Stimulated activated CD8-positive, alpha-beta memory T cell treated with anti-CD3 and anti-CD28 coated beads, Interleukin-2, amount 100 ng/mL, for 48 hours (primary cell): ENCODE measurements around the gene DNAJC6.
"Not testable (repeated sequence)": the region's sequence is repeated elsewhere in the genome, so short reads cannot be mapped to it uniquely, and the experiment has no call there.

Source experiments
- DNase-seq, 2 donors: peaks; one replicate each; pipeline ENCODE4 v3.0.0-alpha.2; 2020; ENCODE audit warnings: low read depth in 2 of 2

Gene DNAJC6

GRCh38 chr1:65357291-65357960, 48.1 kb downstream of the DNAJC6 start:
- DNase-seq: no peak

- no peak for DNase-seq
These were observed 50.5 kb downstream of the DNAJC6 start for GRCh38 chr1:65359888-65360287.

DNA sequence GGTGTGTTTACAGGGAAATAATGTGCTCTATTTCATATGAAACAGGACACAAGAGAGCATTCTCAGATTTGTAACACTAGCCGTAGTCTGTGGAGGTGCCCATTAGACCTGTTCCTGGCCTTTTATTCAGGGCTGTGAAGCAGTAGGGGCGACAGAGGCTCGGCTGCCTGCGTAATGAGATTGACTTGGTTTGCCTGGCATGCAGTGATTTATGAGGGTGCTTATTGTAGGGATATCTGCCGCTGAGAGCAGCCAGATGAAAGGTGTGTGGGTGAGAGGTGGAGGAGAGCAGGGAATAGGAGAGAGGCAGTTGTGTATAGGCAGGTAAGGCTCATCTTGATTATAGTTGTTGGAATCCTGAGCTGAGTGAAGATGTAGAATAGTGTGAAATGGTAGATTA, 51.3 kb downstream of the DNAJC6 start:
- no peak for DNase-seq

DNA sequence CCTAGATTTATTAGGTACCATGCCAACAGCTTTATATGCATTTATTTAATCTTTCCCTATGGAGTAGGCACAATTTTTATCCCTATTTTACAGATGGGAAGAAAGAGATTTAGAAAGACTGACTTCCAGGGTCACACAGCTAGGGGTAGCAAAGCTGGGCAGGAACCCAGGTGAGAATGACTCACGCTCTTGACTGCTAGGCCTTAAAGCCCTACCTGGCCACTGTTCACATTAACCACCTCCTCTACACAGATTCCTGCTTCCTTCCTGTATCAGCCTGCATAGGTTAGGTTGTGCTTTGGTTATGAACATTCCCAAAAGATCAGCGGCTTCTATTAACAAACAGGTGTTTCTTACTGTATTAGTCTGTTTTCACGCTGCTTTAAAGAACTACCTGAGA, 53.2 kb downstream of the DNAJC6 start:
- no peak for DNase-seq

DNA sequence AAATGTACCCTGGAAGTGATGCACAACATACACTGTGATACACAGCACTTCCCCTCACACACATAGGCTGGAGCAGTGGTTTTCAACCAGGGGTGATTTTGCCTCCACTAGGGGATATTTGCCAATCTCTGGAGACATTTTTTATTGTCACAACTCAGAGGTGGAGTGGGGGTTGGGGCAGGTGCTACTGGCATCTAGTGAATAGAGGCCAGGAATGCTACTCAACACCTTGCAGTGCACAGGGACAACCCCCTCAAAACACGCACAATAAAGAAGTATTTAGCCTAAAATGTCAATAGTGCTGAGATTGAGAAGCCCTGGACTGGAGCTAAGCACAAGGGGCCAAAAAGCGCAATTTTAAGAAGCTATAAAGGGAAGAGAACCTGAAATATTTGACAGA, 54.1 kb downstream of the DNAJC6 start:
- DNase-seq: no peak

GRCh38 chr1:65368403-65368802, 59.1 kb downstream of the DNAJC6 start:
- DNase-seq: no peak

DNA sequence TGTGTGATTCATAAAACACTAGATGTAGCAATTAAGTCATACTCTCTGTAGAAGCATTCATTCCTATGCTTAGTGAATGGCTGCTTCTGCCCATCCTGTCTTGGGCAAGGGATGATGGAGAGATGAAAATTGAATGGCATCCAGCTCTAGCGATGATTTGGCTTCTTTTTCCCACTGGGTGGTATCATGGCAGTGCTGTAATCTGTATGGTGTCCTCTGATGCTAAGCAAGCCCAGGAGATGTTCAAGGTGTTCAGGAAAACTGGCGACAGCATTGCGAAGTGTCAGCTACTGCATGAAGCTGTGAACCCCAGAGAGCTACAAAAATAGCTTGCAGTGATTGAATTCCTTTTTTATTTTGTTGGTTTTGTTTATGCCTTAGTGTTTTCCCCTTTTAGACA, 62.2 kb downstream of the DNAJC6 start:
- DNase-seq: no peak

- DNase-seq: no peak
These were observed 63.2 kb downstream of the DNAJC6 start for GRCh38 chr1:65372557-65372956.

DNA sequence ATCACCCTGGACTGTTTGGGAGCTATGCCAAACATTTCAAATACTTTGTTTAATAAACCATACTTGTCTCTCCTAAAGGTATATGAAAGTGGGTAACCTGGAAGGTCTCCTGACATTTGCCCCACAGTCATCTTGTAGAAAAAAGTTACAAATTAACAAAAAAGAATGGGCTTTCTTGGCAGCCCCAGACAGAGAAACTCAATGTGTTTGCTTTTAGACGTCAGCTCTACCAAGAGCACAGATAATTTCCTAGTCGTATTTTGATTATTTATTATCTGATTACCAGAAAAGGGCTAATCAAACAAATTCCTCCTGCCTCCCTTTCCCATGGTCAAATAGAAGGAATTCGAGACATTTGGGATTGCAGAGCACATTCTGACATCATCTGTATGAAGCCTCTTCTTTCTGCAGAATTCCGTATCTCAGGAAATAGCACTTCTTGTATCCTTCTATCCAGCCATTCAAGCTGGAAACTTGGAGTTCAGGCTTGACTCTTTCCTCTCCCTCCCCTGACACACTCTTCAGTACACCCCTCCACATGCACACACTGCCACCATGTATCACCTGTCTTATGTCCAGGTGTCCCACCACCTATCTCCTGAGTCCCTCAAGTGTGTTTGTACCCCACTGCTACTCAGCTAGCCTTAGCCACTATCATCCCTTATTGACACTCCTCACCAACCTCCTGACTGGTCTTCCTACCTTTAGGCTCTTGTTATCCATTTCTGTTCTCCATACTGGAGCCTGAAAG, 68.3 kb downstream of the DNAJC6 start:
- no peak for DNase-seq

DNA sequence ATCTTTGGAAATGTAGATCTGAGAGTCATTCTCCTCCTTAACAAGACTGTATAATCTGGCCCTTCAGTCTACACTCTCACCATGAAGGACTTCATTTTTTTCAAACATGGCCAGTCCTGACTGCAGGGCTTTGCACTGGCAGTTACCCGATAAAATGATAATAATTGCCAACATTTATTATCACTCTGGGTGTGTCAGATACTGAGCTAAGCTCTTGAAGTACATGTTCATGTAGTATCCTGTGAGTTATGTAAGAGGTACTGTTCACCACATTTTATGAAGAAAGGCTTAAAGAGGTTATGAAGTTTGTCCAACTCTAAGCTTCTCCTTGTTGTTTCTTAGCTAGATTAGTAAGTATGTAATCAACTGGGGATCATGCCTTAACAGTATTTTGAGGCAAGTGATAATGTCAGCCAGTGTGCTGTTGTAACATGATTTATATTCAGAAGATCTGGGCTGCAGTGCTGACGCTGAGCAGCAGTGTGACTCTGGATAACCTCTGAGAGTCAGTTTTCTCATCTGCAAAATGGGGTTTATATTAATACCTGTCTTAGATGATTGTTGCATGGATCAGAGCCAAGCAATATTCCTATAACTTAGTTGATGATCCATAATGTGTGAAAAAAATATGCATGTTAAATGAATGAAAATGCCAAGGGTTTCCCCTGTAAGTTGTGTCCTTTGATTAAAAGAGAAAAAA, 69.1 kb downstream of the DNAJC6 start:
- no peak for DNase-seq

DNA sequence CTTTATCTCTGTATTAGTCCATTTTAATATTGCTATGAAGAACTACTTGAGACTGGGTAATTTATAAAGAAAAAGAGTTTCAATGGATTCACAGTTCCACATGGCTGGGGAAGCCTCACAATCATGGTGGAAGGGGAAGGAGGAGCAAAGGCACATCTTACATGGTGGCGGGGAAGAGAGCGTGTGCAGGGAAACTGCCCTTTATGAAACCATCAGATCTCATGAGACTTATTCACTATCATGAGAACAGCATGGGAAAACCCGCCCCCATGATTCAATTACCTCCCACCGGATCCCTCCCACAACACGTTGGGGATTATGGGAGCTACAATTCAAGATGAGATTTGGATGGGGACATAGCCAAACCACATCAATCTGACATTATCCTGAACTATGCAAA, 75.1 kb downstream of the DNAJC6 start:
- not testable (repeated sequence) for DNase-seq

- no peak for DNase-seq
These were observed 77.1 kb downstream of the DNAJC6 start for GRCh38 chr1:65386439-65386838.

GRCh38 chr1:65387821-65388220, 78.5 kb downstream of the DNAJC6 start:
- DNase-seq: no peak

- no peak for DNase-seq
These were observed 79.8 kb downstream of the DNAJC6 start for GRCh38 chr1:65388908-65389695.

DNA sequence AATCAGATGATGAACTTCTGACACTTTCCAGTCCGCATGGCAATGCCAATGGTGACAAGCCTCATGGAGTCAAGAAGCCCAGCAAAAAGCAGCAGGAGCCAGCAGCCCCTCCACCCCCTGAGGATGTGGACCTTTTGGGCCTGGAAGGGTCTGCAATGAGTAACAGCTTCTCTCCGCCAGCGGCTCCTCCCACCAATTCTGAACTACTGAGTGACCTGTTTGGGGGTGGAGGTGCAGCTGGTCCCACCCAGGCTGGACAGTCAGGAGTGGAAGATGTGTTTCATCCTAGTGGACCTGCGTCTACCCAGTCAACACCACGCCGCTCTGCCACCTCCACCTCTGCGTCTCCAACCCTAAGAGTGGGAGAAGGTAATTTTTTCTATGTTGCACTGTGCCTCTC, 83.2 kb downstream of the DNAJC6 start:
- no peak for DNase-seq

DNA sequence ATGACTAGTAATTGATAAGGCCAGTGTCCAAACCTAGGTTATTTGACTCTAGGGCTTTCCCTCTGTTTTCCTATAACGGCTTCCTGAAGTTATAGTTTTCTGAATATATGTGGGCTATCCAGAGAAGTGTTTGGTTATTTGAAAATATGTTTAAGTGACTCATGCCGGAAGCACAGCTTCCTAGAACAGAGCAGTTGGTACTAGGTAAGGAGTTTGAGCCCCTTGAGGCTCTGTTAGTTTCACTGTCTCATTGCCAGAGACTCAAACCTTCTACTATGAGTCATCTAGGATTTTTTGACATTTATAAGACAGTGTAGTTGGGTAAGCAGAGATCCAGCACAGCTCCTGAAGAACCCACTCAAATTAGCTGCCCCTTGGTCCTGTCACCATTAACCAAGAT, 84.0 kb downstream of the DNAJC6 start:
- DNase-seq: no peak

DNA sequence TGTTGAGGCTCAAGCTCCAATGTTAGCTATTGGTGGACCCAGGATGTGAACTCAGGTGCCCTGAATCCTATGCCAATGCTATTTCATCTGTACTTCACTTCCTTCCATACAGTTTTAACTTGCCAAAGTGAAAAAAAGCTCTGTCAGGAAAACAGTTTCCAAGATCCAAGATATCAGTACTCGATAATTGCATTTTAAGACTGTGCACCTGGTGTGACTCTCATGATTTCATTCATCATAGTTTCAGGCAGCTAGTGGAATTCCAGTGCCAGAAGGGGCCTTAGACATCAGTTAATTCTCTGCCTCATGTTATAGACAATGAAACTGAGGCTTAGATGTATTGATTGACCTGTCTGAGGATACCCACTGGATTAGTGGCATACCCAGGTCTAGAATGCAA, 84.6 kb downstream of the DNAJC6 start:
- DNase-seq: no peak

DNA sequence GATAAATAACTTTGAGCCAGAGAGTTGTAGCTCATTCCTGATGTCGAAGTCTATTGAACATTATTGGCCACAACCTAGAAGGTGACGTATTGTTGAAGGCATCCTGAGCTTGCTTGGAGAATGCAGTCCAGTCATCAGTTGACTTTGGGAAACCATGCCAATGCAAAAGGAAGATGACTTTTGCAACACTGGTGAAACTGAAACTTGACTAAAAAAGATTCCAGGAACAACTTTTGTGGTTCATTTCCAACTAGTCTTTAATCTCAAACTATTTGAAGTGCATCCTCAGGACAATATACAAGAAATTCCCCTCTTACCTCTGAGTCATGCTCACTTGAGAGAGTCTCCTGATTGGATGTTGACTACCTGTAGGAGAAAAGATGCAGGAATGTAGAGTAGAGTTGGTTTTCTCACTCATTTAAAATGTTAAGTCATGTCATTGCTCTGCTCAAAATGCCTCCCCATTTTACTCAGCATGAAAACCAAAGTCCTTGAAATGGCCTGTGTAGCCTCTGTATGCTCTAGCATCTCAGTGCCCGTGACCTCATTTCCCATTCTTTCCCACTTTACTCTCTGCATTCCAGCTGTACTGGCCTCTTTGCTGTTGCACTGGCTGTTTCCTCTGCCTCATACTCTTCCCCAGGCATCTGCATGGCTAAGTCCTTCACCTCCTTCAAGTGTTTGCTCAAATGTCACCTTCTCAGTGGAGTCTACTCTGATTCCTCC, 86.7 kb downstream of the DNAJC6 start:
- no peak for DNase-seq

GRCh38 chr1:65398083-65398482, 88.7 kb downstream of the DNAJC6 start:
- DNase-seq: no peak

- no peak for DNase-seq
These were observed 89.7 kb downstream of the DNAJC6 start for GRCh38 chr1:65399003-65399402.

DNA sequence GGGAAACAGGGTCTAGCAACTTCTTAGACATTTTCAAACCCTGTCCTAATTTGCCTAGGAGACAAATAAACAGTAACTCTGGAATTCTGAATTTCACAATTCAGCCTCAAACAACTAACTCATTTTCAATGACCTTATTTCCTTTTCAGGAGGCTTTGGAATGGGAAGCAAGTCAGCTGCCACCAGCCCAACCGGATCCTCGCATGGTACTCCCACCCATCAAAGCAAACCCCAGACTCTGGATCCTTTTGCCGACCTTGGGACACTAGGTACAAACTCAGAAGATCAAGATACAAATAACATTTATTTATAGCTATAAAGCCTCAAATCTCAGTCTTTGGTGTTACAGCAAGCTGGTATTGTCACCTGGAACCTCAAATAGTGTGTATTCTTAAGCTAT, 92.3 kb downstream of the DNAJC6 start:
- no peak for DNase-seq

- no peak for DNase-seq
These were observed 95.6 kb downstream of the DNAJC6 start for GRCh38 chr1:65404941-65405340.
